IPS-NIHi11 (cell line): ENCODE data around the gene ARHGAP1.

Experiments
- DNase-seq: peaks from one replicate; pipeline ENCODE4 v3.0.0; 2012; ENCODE audit warnings: mixed read lengths, low spot score

Gene ARHGAP1

GRCh38 chr11:46694072-46694471 lies 6.3 kb downstream of the ARHGAP1 start:
- no peak for DNase-seq

GRCh38 chr11:46693597-46694012 lies 6.8 kb downstream of the ARHGAP1 start:
- DNase-seq: no peak

DNA sequence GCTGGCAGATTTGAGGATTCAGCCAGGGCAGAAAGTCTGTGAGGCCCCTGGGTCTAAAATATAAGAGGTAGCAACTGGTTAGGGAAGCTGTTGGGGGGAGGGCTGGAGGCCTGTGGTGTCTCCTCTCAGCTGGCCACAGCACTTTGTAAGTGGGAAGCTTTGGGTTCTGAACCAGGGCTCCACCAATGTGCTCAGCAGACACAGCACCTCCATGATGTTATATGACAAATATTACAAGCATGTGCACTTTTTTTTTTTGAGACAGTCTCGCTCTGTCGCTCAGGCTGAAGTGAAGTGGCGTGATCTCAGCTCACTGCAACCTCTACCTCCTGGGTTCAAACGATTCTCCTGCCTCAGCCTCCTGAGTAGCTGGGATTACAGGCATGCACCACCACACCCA lies 8.0 kb downstream of the ARHGAP1 start:
- DNase-seq: no peak

- no peak for DNase-seq
Measured at GRCh38 chr11:46690702-46691101, 9.7 kb downstream of the ARHGAP1 start.

DNA sequence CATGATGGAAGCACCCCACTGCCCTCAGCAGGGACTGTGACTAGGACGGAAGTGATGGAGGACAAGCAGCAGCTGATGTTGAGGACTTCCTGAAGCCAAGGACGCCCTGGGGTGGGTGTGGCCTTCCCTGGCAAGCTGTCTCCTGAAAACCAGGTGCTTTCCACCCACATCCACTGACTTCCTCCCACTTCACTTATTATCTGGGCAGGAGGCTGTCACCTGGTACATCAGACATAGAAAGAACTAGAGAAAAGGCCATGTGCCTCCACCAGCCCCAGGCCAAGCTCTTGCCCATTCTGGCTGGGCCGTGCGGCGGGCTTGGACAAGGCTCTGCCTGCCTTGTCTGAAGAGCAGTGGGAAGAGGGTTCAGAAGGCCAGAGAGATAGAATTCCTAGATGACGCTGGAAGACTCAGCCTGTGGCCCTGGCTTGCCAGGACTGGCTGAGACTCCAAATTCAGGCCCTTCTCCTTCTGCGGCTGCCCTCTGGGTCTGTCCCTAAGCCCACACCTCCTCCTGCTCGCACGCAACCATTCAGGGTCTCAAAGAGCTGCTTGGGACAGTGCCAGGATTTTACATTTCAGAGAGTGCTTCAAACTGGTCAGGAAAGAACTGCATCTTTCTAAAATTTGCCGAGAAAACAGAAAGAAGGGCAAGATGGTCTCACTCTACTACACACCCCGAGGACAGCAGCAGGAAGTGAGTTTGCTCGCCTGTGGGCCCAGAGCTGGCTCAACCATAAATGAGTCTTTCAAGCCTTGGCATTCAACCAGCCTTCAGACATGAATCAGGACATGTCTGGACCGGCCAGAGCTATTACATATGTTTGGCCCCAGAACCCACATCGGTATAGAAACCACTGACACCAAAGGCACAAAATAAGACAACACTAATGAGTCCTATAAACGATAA lies 13.3 kb downstream of the ARHGAP1 start:
- no peak for DNase-seq

- no peak for DNase-seq
Measured at GRCh38 chr11:46684367-46684766, 16.1 kb downstream of the ARHGAP1 start.

DNA sequence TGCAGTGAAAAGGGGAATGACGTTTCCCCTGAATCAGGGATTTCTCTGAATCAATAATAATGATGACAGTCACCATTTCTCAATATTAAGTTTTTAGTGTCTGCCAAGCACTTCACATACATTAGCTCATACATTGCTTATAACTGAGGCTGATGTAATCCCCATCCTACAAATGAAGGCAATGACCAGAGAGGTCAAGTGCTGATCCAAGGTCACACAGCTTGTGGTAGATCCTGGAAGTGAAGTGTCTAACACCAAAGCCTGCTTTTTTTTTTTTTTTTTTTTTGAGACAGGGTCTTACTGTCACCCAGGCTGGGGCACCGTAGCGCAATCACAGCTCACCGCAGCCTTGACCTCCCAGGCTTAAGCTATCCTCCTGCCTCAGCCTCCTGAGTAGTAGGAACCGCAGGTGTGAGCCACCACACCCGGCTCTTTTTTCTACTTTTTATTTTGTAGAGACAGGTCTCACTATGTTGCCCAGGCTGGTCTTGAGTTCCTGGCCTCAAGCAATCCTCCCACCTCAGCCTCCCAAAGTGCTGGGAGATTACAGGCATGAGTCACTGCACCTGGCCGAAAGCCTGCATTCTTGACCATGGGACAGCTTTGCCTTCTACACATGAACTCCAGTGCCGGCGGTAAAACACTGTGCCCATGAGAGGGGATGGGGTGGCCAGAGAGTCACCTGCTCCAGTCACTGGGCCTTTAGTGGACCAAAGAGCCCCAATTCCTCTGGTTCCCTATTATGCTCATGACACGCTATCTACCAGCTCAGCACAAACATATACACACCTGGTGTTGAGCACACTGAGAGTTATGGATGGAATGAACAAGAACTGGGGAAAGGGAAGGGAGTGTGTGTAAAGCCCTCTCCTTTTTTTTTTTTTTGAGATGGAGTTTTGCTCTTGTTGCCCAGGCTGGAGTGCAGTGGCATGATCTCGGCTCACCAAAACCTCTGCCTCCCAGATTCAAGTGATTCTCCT lies 17.4 kb downstream of the ARHGAP1 start:
- DNase-seq: no peak

- DNase-seq: no peak
Measured at GRCh38 chr11:46681814-46682213, 18.6 kb downstream of the ARHGAP1 start.

DNA sequence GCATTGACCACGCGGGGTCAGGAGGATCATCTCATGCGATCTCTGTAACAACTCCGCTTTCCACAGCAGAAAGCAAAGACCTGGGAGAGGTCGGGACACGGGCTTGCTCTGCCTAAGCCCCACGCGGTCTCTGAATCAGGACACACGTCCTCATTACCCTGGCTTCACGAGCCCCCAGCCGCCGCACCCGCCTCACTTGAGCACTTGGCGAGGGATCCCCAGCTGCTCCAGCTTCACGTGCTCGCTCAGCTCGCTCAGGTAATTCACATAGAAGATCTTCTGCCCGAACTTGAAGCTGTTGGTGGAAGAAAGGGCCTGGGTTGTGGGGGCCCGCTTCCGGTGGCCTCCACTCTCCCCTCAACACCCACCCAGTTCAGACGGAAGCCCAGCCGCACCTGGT lies 19.6 kb downstream of the ARHGAP1 start:
- DNase-seq: no peak

GRCh38 chr11:46680164-46680760 lies 20.2 kb downstream of the ARHGAP1 start:
- no peak for DNase-seq

DNA sequence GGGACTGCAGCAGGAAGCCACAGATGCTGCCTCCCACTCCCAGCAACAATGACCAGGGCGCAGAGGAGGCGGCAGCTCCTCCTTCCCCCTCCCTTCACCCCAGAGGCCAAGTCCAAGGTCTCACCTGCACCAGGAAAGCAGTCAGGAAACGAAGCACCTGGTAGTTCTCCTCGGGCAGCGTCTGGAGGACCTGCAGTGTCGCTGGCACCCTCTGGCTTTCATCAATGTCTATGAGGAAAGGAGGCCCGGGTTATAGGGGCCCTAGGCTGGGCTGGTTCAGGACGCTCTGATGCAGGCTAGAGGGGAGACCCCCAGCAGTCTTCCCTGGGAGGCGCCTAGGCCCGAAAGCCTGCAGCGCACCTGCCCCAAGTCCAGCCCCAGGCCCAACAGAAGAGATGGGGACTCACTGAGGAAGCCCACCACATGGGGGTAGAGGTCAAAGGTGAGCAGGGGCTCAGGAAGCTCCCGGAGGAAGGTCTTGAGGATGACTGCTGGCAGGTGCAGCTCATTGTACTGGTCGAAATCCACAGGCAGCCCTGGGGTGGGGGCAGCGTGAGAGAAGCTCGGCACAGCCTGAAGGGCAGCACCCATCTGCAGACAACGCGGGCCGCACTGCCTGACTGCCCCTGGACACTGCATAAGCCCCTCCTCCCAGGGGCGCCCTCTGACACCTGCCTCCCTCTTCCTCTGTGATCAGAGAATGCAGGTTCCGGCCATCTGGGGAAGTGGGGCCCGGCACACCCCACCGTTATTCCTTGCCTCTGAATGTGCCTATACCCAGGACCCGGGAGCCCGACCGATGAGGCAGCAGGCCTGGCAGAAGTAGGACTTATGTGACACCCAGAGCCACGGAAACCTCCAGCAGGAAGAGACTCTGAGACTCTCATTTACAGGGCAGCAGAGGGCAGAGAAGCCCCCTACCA lies 20.9 kb downstream of the ARHGAP1 start:
- DNase-seq: no peak

DNA sequence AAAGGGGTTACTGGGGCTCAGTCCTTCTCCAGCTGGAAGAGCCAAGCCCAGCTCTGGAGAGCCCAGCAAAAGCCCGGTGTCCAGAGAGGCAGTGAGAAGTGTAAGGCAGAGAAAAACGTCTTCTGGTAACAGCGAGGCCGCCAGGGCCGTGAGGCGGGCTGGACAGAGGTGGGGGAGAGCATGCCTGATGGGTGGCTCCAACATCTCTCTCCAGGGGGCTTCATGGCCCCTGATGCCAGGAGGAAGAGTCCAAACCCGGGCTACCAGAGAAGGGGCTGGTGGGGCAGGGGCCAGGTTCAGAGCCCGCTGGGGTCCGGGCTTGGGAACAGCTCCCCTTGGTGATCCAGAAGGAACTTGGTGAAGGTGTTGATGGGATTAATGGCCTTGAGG lies 21.7 kb downstream of the ARHGAP1 start:
- no peak for DNase-seq

GRCh38 chr11:46677991-46678740 lies 22.3 kb downstream of the ARHGAP1 start:
- no peak for DNase-seq

- DNase-seq: no peak
Measured at GRCh38 chr11:46677169-46677568, 23.2 kb downstream of the ARHGAP1 start.

DNA sequence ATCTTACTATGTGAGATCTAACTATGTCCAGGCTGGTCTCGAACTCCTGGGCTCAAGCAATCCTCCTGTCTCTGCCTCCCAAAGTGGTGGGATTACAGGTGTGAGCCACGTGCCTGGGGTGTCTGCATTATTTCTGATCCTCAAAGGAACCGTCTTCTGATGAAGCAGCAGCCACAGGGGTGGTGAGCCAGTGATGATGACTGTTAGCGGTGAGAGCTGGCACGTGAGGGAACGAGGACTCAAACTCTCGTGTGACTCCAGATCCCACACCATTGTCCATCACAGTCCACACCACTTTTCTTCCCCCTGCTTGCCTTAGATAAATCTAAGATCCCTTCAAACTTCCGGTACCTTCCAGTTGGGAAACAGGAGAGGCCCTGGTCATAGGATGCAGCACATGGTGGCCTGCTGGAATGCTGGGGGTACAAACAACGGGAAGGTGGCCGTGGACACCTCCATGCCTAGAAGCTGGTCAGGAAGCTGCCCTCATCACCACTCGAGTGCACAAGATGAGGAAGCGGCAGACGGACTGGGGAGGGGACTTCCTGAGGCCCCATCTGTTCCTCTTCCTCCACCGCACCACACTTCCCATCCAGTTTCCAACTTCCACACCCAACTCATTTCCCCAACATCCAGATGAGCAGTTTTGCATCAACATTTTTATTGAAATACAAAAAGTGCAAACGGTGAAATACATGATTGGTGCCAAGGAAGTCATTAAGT lies 23.8 kb downstream of the ARHGAP1 start:
- DNase-seq: no peak

- DNase-seq: no peak
Measured at GRCh38 chr11:46675949-46676348, 24.5 kb downstream of the ARHGAP1 start.

DNA sequence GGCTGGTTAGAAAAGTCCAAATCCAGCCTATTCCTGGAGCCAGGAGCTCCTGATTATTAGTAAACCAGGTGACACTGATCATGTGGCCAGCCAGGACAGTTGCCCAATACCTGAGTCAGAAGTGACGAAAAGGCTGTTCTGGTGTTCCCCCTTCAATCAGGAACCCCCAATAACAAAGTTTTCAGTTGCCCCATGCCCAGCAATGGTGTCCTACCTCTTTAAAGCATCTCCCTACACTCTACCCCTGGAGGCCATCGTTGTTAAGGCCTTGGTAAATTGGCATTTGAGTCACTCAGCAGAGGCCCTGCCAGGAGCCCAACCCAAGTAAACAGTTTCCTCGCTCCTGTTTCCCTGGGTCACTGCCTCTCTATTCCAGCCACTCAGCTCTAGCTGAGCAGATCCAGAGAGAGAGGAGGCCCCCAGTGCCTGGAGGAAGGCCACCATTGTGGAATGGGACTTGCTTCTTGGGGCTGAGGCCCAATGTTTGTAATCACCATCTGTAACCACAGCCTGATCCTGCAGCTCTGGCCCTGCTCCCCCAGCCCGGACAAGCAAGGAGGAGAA lies 25.0 kb downstream of the ARHGAP1 start:
- DNase-seq: no peak

DNA sequence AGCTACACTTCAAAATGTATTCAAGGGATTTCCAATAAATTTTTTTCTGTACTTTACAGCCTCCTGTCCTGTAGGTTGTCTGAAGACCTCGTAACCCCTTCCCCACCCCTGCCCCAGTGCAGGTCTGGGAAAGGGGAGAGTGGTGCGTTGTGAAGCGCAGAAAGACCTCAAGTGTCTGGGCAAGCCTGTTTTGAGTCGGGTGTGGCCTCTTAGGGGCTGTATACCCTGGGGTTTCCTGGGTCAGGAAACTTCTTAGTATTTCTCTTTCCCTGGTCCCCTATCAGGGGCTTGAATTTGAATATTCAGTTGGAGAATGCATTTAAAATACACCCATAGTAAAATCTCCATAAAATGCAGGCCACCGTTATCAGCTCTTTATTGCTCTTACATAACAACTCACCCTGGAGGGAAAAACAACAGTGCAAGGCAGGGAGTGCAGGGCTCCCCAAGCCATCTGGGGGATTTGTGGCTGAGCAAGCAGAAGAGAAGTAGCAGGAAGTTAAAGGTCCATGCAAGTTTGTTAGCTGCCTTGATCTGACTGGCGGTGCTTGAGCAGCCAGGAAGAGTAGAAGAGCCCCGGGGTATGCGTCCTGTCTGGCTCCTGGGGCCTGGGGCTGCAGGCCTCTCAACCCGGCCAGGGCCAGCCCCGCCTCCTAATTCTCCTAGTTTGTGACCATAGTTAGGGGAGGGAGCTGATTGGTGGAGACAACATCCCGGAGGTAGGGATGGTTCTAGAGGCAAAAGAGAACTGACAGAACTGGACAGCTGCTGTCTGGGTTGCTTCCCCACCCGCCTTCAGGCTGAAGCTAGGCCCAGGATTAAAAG lies 25.7 kb downstream of the ARHGAP1 start:
- DNase-seq: peak; percentile 95
